Measurements from ENCODE around the gene DYTN.

Gene DYTN

GRCh38 chr2:206616151-206616550 is 102.0 kb downstream of the DYTN start:
- H3K9me3 ChIP-seq (ENCODE audit: insufficient read depth, low read depth, low read length): no peaks in the 10 kb centered on the region
- H3K4me2 ChIP-seq (ENCODE audit: low read depth, low read length, poor library complexity, severe bottlenecking): no peak overlapping the region
- no peak overlapping the region for H3K9ac ChIP-seq (ENCODE audit: low read depth, low read length, poor library complexity, severe bottlenecking)
- no peak overlapping the region for H3K4me3 ChIP-seq (ENCODE audit: low read length, poor library complexity, severe bottlenecking)
- no peaks in the 10 kb centered on the region for H3K4me1 ChIP-seq (ENCODE audit: insufficient read depth, low read length, poor library complexity, severe bottlenecking)
- no peaks in the 10 kb centered on the region for H3K79me2 ChIP-seq (ENCODE audit: insufficient read depth, low read length)
- no peaks in the 10 kb centered on the region for H4K20me1 ChIP-seq (ENCODE audit: insufficient read depth, low read length, poor library complexity, severe bottlenecking)
- H3K27me3 ChIP-seq (ENCODE audit: insufficient read depth, low read length, poor library complexity, severe bottlenecking): no peaks in the 10 kb centered on the region
- no peaks in the 10 kb centered on the region for H3K9me2 ChIP-seq (replicated peaks; ENCODE audit: low read depth, low read length)
- H2AFZ ChIP-seq (ENCODE audit: low read length): no peak overlapping the region
- no peaks in the 10 kb centered on the region for H3F3A ChIP-seq (ENCODE audit: low read depth)
- TF ChIP-seq, protein P1, sequence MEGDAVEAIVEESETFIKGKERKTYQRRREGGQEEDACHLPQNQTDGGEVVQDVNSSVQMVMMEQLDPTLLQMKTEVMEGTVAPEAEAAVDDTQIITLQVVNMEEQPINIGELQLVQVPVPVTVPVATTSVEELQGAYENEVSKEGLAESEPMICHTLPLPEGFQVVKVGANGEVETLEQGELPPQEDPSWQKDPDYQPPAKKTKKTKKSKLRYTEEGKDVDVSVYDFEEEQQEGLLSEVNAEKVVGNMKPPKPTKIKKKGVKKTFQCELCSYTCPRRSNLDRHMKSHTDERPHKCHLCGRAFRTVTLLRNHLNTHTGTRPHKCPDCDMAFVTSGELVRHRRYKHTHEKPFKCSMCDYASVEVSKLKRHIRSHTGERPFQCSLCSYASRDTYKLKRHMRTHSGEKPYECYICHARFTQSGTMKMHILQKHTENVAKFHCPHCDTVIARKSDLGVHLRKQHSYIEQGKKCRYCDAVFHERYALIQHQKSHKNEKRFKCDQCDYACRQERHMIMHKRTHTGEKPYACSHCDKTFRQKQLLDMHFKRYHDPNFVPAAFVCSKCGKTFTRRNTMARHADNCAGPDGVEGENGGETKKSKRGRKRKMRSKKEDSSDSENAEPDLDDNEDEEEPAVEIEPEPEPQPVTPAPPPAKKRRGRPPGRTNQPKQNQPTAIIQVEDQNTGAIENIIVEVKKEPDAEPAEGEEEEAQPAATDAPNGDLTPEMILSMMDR (conservative IDR thresholded peaks at IDR 0.05; ENCODE audit: low read length): no peak
- no peak for TF ChIP-seq EZH2phosphoT487 (IDR thresholded peaks at IDR 0.05; ENCODE audit: borderline replicate concordance)
- no peaks in the 10 kb centered on the region for H3K36me3 ChIP-seq (ENCODE audit: insufficient read depth, low read length)

- Histone ChIP-seq H3K4me2 (ENCODE audit: low read depth, low read length, poor library complexity, severe bottlenecking) (no peak overlapping the region), H3K36me3 (ENCODE audit: insufficient read depth, low read length) (no peaks in the 10 kb centered on the region), H2AFZ (ENCODE audit: low read length) (no peak overlapping the region; the same call in 1 of the 2 replicates), H4K20me1 (ENCODE audit: insufficient read depth, low read length, poor library complexity, severe bottlenecking) (no peaks in the 10 kb centered on the region), H3K9me2 (replicated peaks; ENCODE audit: low read depth, low read length) (no peaks in the 10 kb centered on the region), H3K27me3 (ENCODE audit: insufficient read depth, low read length, poor library complexity, severe bottlenecking) (no peaks in the 10 kb centered on the region), H3K79me2 (ENCODE audit: insufficient read depth, low read length) (no peaks in the 10 kb centered on the region), H3K4me3 (ENCODE audit: low read length, poor library complexity, severe bottlenecking) (no peak overlapping the region), H3K9me3 (ENCODE audit: insufficient read depth, low read depth, low read length) (no peaks in the 10 kb centered on the region), H3K9ac (ENCODE audit: low read depth, low read length, poor library complexity, severe bottlenecking) (no peak overlapping the region), H3K4me1 (ENCODE audit: insufficient read depth, low read length, poor library complexity, severe bottlenecking) (no peaks in the 10 kb centered on the region), H3F3A (ENCODE audit: low read depth) (no peaks in the 10 kb centered on the region)
- no peak for TF ChIP-seq EZH2phosphoT487 (IDR thresholded peaks at IDR 0.05; ENCODE audit: borderline replicate concordance)
- TF ChIP-seq, protein P1 (conservative IDR thresholded peaks at IDR 0.05; ENCODE audit: low read length): no peak
These were observed 102.6 kb downstream of the DYTN start for GRCh38 chr2:206615417-206616089.

DNA sequence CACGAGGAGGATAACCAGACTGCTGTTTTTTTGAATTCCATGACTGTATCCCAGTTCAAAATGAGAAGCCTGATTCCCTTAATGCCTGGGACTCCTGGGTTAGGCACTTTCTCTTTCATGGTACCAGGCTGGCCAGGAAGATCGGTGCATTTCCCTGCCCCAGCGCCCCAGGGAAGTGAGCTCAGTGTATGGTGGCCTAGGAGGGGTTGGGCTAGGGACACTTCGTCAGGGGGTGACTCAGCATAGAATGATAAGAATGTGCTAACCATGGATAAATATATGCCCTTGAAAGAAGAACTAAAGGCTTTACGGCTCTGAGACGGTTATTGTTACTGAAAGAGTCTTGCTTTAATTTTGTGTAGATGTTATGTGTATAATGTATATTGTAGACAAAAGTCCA is 103.4 kb downstream of the DYTN start:
- Histone ChIP-seq H3K27me3 (ENCODE audit: insufficient read depth, low read length, poor library complexity, severe bottlenecking) (no peaks in the 10 kb centered on the region), H3K4me1 (ENCODE audit: insufficient read depth, low read length, poor library complexity, severe bottlenecking) (peaks cover 4% of the 10 kb centered on the region), H3K36me3 (ENCODE audit: insufficient read depth, low read length) (no peaks in the 10 kb centered on the region), H3K9me3 (ENCODE audit: insufficient read depth, low read depth, low read length) (no peaks in the 10 kb centered on the region), H3K79me2 (ENCODE audit: insufficient read depth, low read length) (no peaks in the 10 kb centered on the region), H3K9ac (ENCODE audit: low read depth, low read length, poor library complexity, severe bottlenecking) (no peak overlapping the region), H3F3A (ENCODE audit: low read depth) (no peaks in the 10 kb centered on the region), H3K4me2 (ENCODE audit: low read depth, low read length, poor library complexity, severe bottlenecking) (no peak overlapping the region), H4K20me1 (ENCODE audit: insufficient read depth, low read length, poor library complexity, severe bottlenecking) (no peaks in the 10 kb centered on the region), H2AFZ (ENCODE audit: low read length) (no peak overlapping the region), H3K4me3 (ENCODE audit: low read length, poor library complexity, severe bottlenecking) (no peak overlapping the region), H3K9me2 (replicated peaks; ENCODE audit: low read depth, low read length) (no peaks in the 10 kb centered on the region)
- TF ChIP-seq, protein P1 (conservative IDR thresholded peaks at IDR 0.05; ENCODE audit: low read length): no peak
- TF ChIP-seq EZH2phosphoT487 (IDR thresholded peaks at IDR 0.05; ENCODE audit: borderline replicate concordance): no peak

Data from Loucy (cell line).